PC-3 (cell line): ENCODE results near the gene TMEM270. TPM values are rescaled to one million over a fixed set of nuclear protein-coding genes. Genes with fewer than 3 reads are reported as not detected.

Source experiments
- ATAC-seq: fragments of 200-7000 bp; cut with Tn5 transposase; 2 replicates; pipeline ENCODE4 v1.9.1; 2020; ENCODE audit warnings: mild to moderate bottlenecking, moderate library complexity
- BruUV-seq: library from RNA; stranded (reverse); fragments of 400-500 nt; replicated peaks from 2 replicates; lab custom pipeline; 2021; lab: Mats Ljungman, UMichigan
- CTCF ChIA-PET: fragments of 300-600 bp; sonication (Branson Sonifier 250); formaldehyde crosslinking; loops from one replicate; lab custom pipeline; 2022; ENCODE audit warnings: antibody characterized with exemption; lab: Charles Lee
- POLR2A ChIA-PET: fragments of 300-600 bp; sonication (Branson Sonifier 250); formaldehyde crosslinking; loops from one replicate; lab custom pipeline; 2022; ENCODE audit warnings: antibody characterized with exemption; ENCODE audit not compliant: unreplicated experiment; lab: Charles Lee
- DNase-seq: peaks from one replicate; pipeline ENCODE4 v3.0.0-alpha.2; 2015
- H2AFZ ChIP-seq: fragments of 300-600 bp; sonication (generic); 2 replicates; pipeline ENCODE4 v1.6.0; 2016; ENCODE audit warnings: antibody characterized with exemption, low read length
- H3F3A ChIP-seq: fragments of 300-600 bp; sonication (generic); one replicate; pipeline ENCODE4 v1.6.0; 2017; ENCODE audit warnings: antibody characterized with exemption, low read length, control low read depth, mild to moderate bottlenecking; ENCODE audit not compliant: unreplicated experiment
- H3K27ac ChIP-seq: fragments of 300-600 bp; sonication (generic); 2 replicates; pipeline ENCODE4 v1.5.1; 2016; ENCODE audit warnings: mild to moderate bottlenecking, low read length
- H3K27me3 ChIP-seq: fragments of 300-600 bp; sonication (generic); 2 replicates; pipeline ENCODE4 v1.6.1; 2016; ENCODE audit warnings: low read length, mixed read lengths
- H3K36me3 ChIP-seq: fragments of 300-600 bp; sonication (generic); 2 replicates; pipeline ENCODE4 v1.6.1; 2016; ENCODE audit warnings: low read depth, mixed run types, low read length, mixed read lengths
- H3K4me1 ChIP-seq: fragments of 300-600 bp; sonication (generic); 2 replicates; pipeline ENCODE4 v1.5.1; 2016; ENCODE audit warnings: low read length; ENCODE audit not compliant: insufficient read depth
- H3K4me2 ChIP-seq: fragments of 300-600 bp; sonication (generic); 2 replicates; pipeline ENCODE4 v1.6.0; 2016; ENCODE audit warnings: low read length
- H3K4me3 ChIP-seq: fragments of 300-600 bp; sonication (generic); 2 replicates; pipeline ENCODE4 v1.5.1; 2016; ENCODE audit warnings: mild to moderate bottlenecking, low read length, mixed read lengths
- H3K79me2 ChIP-seq: fragments of 300-600 bp; sonication (generic); 2 replicates; pipeline ENCODE4 v1.6.1; 2017; ENCODE audit warnings: low read length, mixed read lengths
- H3K9ac ChIP-seq: fragments of 300-600 bp; sonication (generic); 2 replicates; pipeline ENCODE4 v1.6.0; 2016; ENCODE audit warnings: mild to moderate bottlenecking, low read length
- H3K9me2 ChIP-seq: fragments of 300-600 bp; sonication (generic); replicated peaks from 2 replicates; pipeline ENCODE4 v1.6.1; 2016; ENCODE audit warnings: mixed run types, low read length, mixed read lengths
- H3K9me3 ChIP-seq: fragments of 300-600 bp; sonication (generic); 2 replicates; pipeline ENCODE4 v1.6.1; 2016; ENCODE audit warnings: low read length, mixed read lengths
- H4K20me1 ChIP-seq: fragments of 300-600 bp; sonication (generic); 2 replicates; pipeline ENCODE4 v1.6.1; 2016; ENCODE audit warnings: low read length, mixed read lengths
- CTCF ChIP-seq: fragments of 300-600 bp; sonication (generic); conservative IDR thresholded peaks from 2 replicates; pipeline ENCODE4 v1.5.1; 2017; ENCODE audit warnings: antibody characterized with exemption, low read depth, mild to moderate bottlenecking, low read length
- EZH2 ChIP-seq: fragments of 300-600 bp; sonication (generic); IDR thresholded peaks from one replicate; pipeline ENCODE4 v1.6.1; 2017; ENCODE audit warnings: antibody characterized with exemption, mild to moderate bottlenecking, low read length; ENCODE audit not compliant: unreplicated experiment
- EZH2phosphoT487 ChIP-seq: fragments of 300-600 bp; sonication (generic); IDR thresholded peaks from 2 replicates; pipeline ENCODE4 v1.6.1; 2018; ENCODE audit warnings: mild to moderate bottlenecking, antibody characterized with exemption, low read length, borderline replicate concordance
- intact Hi-C: fragments of 100-400 bp; cut with micrococcal nuclease; formaldehyde crosslinking; loops from 2 replicates; pipeline ENCODE4 v1.9.0; 2023
- total RNA-seq: library from RNA; depleted of rRNA; stranded (reverse); fragments of >200 nt; gene quantifications from 2 replicates; pipeline ENCODE4 v1.2.3, GENCODE V29; 2014

TMEM270 gene
- total RNA-seq, 1 experiment from 2014 or later: not detected

GRCh38 chr7:73852500-73852899 is 8.5 kb upstream of the TMEM270 start:
- peak; percentile 8 for DNase-seq
- CTCF ChIA-PET: no interaction called here
- Histone ChIP-seq H3K36me3 (no peaks in the 10 kb centered on the region), H3K27ac (peak overlapping the region; percentile 97), H3F3A (peaks cover 6% of the 10 kb centered on the region), H3K27me3 (no peaks in the 10 kb centered on the region), H3K4me1 (peaks cover 50% of the 10 kb centered on the region), H3K9ac (0 out of 2 replicates have a peak overlapping the region, but pooled peaks have one; percentile 27), H4K20me1 (no peaks in the 10 kb centered on the region), H3K79me2 (no peaks in the 10 kb centered on the region), H3K9me3 (no peaks in the 10 kb centered on the region), H3K4me3 (no peak overlapping the region), H3K4me2 (peak overlapping the region; percentile 42; the same call in 1 of the 2 replicates), H2AFZ (no peak overlapping the region), H3K9me2 (no peaks in the 10 kb centered on the region)
- intact Hi-C loops: loop anchor here (10.0 kb wide), 2 partner anchors 78 to 228 kb away; partner anchors contain the start of genes CLDN3 and MLXIPL
- TF ChIP-seq CTCF: no peak
- TF ChIP-seq EZH2phosphoT487: no peak
- POLR2A ChIA-PET: no interaction called here
- no TSS peak for BruUV-seq
- no peak for ATAC-seq

GRCh38 chr7:73856941-73857340 is 4.0 kb upstream of the TMEM270 start:
- Histone ChIP-seq H3K4me1 (peaks cover 11% of the 10 kb centered on the region), H3K9ac (no peak overlapping the region), H3K4me2 (no peak overlapping the region), H2AFZ (no peak overlapping the region), H3F3A (no peaks in the 10 kb centered on the region), H3K27ac (no peak overlapping the region), H3K79me2 (no peaks in the 10 kb centered on the region), H3K27me3 (no peaks in the 10 kb centered on the region), H3K9me2 (no peaks in the 10 kb centered on the region), H3K9me3 (no peaks in the 10 kb centered on the region), H3K4me3 (no peak overlapping the region), H3K36me3 (no peaks in the 10 kb centered on the region), H4K20me1 (no peaks in the 10 kb centered on the region)
- TF ChIP-seq EZH2phosphoT487: no peak
- TF ChIP-seq CTCF: no peak
- no peak for TF ChIP-seq EZH2
- intact Hi-C loops: loop anchor here (10.0 kb wide), 2 partner anchors 82 to 232 kb away; partner anchors contain the start of genes CLDN3 and MLXIPL
- DNase-seq (no peak), ATAC-seq (no peak)
- CTCF ChIA-PET: interaction anchor here (0.7 to 0.8 kb wide), 2 partner anchors 45 to 170 kb away, joined by 4 read pairs; no protein-coding TSS in a partner anchor
- BruUV-seq: no TSS peak
- POLR2A ChIA-PET: no interaction called here

GRCh38 chr7:73858807-73859206 is 2.2 kb upstream of the TMEM270 start:
- H3K4me3 ChIP-seq: no peak overlapping the region
- no peak overlapping the region for H2AFZ ChIP-seq
- no peaks in the 10 kb centered on the region for H3K9me2 ChIP-seq
- H3K9ac ChIP-seq: no peak overlapping the region
- ChIA-PET CTCF (interaction anchor here (0.6 kb wide), 1 partner anchor 36 kb away, joined by 7 read pairs; no protein-coding TSS in a partner anchor), POLR2A (no interaction called here)
- no peaks in the 10 kb centered on the region for H4K20me1 ChIP-seq
- no peak overlapping the region for H3K27ac ChIP-seq
- no peak overlapping the region for H3K4me2 ChIP-seq
- TF ChIP-seq CTCF (no peak), EZH2 (no peak)
- H3F3A ChIP-seq: no peaks in the 10 kb centered on the region
- DNase-seq (no peak), ATAC-seq (no peak)
- no TSS peak for BruUV-seq
- no peaks in the 10 kb centered on the region for H3K27me3 ChIP-seq
- no peaks in the 10 kb centered on the region for H3K79me2 ChIP-seq
- no peaks in the 10 kb centered on the region for H3K9me3 ChIP-seq
- no peaks in the 10 kb centered on the region for H3K36me3 ChIP-seq
- intact Hi-C loops: loop anchor here (10.0 kb wide), 2 partner anchors 84 to 234 kb away; partner anchors contain the start of genes CLDN3 and MLXIPL
- 0 out of 2 replicates have a peak, but pooled peaks cover 4% of the 10 kb centered on the region for H3K4me1 ChIP-seq
